HG02938 (cell line): Measurements from ENCODE around the gene CCDC28A.

Experiments used
- ATAC-seq: cut with Tn5 transposase; IDR thresholded peaks from one replicate; pipeline ENCODE4 v1.9.1; 2021; ENCODE audit warnings: mild to moderate bottlenecking, moderate library complexity; ENCODE audit not compliant: unreplicated experiment

The CCDC28A gene

DNA sequence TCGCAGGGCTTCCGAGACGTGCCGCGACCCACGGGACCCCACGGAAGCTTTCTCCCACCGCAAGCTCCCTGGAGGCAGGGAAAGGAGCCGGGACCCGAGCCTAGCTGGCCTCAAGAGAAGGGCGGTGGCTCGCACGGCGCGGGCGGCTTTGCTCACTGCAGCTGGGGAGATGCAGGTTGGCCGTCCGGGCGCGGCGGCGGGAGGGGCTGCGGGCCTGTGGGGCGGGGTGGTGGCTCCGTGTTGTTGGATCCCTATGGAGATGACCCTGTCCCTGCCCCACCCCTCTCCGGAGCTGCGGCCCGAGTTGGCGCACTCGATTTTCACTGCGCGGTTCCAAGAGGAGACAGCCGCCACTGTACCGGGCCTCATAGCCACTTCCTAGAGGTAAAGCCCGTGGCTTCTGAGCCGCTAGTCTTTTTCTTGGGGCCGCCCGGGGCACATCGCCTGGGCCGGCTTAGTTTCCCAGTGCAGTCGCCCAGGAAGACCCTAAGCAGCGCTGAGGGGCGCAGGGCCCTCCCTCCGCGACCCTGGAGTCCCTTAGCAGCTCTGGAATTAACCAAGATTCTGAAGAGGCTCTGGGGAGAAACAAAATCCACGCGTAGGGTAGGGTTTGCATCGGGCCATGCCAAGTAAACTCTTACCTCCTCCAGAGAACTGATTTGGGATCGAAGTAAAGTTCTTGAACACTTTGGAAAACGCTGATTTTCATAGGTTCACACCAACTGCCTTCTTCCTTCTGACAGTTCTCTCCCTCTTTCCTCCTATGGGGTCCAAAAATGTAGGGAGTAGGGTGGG lies 22.4 kb downstream of the CCDC28A start, which contains the start of gene ECT2L:
Gene ECT2L (plus strand): TSS at position 279 of the 795 bp plus-strand sequence. CDS start 17,188 bp downstream, outside the sequence.
- no peak for ATAC-seq

DNA sequence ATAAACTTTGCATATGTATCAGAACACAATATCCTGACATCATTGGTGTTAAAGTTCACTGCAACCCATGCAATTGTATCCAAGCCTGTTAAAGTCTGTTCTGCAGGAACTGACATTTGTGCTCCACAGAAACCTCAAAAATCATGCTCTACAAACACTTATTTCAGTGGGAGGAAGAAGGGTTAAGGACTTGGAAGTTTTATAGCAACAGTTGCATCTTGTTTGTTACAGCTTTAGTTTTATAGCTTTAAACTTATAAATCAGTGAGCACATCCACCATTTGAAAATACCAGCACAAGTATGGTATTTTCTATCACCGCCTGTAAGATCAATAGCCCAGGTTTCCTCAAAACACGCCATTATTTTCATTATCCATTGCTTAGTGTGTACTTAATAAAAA lies 23.2 kb downstream of the CCDC28A start:
- no peak for ATAC-seq

DNA sequence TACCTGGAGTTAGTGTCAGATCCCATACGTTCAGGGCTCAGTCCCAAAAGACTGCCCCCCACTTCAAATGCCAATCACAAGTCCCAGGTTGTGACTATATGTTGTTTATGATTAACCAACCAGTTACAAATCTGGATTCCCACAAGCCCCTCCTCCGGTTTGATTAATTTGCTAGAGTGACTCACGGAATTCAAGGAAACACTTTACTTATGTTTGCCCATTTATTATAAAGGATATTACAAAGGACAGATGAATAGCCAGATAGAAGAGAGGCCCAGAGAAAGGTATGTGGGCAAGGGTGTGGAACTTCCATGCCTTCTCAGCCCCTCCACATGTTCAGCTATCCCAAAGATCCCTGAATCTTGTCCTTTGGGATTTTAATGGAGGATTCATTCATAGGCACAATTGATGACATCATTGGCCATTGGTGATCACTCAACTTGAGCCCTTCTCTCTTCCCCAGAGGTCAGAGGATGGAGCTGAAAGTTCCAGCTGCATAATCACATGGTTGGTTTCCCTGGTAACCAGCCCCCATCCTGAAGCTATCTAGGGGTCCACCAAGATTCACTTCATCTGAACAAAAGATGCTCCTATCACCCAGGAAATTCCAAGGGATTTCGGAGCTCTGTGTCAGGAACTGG lies 24.4 kb downstream of the CCDC28A start:
- ATAC-seq: no peak

DNA sequence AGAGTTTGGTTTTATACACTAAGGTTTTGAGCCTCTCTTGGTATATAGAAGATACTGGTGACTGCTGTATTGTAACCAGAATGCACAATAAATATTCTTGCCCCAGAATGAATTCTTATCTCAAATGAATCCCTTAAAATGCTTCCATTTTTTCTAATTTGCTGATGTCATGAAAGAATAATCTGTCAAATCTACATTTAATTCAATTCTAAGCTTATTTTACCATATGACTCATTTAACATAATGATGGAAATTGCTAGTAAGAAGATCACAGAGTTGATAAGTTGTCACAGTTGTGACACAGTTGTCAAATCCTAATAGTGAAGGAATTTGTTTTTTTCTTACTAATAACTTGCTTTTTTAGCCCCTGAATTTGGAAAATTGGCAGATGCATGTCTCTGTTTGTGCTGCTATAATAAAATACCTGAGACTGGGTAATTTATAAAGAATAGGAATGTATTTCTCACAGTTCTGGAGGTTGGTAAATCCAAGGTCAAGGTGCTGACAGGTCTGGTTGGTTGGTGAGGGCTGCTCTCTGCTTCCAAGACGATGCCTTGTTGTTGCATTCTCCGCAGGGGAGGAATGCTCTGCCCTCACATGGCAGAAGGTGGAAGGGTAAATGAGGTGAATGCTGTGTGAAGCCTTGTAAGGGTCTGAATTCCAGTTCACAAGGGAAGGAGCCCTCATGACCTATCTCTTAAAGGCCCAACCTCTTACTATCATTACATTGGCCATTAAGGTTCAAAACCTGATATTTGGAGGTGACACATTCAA lies 27.0 kb downstream of the CCDC28A start:
- ATAC-seq: no peak

DNA sequence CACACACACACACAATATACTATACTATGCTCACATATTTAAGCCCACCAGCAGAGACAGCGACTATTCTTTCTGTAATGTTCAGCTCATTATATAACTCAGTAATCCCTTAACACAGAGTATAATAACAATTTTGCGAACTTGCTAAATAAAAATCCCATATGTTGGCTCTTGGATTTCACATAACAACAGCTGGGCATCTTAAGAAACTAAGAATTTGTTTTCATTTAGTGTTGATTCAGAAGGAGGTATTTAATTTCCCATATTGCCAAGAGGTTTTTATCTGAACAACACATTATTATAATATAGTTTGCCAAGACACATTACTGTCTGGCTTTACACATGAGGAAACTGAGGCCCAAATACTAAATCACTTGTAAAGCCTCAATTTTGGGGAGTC lies 29.8 kb downstream of the CCDC28A start:
- ATAC-seq: no peak

DNA sequence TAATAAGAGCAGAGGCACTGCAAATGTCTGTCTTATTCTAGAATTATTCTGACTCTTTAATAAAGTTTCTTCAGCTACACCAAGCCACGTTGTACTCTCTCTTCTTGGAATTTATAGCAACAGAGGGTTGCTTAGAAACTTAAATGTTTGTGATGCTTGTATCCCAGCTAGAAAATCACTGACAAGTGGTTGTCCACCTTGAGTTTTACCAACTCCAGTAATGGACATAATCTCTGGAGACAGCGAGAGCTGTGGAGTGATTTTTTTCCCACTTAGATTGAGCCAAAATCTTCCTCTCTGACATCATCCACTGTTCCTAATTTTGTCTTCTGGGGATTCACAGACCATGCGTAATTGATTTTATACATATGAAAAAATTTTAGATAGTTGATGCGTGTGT lies 30.3 kb downstream of the CCDC28A start:
- no peak for ATAC-seq

DNA sequence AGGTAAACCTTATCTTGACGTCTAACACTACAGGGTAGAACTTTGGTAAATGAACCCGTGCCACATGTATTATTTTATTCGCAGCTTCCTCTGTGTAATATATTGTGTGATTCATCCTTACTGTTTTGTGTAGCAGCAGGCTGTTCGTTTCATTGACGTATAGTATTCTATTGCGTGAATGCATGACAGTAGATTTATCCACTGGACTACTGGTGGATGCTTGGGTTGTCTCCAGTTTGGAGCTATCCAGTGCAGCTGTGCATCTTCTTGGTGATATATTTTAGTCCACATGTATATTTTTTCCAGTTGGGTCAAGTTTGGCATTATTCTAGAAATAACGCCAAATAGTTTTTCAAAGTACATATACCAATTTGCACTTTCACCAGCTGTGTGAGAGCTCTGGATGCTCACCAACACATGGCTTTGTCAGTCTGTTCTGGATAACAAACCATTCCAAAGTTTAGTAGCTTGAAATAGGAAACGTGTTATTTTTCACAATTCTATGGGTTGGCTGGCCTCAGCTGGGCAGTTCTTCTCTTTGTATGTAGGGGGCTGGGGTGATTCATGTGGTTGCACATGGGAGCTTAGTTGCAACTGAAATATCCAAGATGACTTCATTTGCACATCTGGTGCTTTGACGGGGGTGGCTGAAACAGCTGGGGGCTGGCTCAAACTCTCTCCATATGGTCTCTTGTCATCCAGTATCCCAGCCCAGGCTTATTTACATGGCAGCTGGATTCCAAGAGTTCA lies 31.6 kb downstream of the CCDC28A start:
- no peak for ATAC-seq

DNA sequence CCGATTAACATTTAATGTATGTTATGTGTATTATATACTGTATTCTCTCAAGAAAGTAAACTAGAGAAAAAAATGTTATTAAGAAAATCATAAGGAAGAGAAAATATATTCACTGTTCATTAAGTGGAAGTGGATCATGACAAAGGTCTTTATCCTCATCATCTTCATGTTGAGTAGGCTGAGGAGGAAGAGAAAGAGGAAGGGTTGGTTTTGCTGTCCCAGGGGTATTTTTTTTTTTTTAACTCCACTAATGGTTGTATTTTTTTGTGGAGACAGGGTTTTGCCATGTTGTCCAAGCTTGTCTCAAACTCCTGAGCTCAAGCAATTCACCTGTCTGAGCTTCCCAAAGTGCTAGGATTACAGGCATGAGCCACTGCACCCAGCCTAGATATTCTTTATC lies 33.3 kb downstream of the CCDC28A start:
- ATAC-seq: no peak

DNA sequence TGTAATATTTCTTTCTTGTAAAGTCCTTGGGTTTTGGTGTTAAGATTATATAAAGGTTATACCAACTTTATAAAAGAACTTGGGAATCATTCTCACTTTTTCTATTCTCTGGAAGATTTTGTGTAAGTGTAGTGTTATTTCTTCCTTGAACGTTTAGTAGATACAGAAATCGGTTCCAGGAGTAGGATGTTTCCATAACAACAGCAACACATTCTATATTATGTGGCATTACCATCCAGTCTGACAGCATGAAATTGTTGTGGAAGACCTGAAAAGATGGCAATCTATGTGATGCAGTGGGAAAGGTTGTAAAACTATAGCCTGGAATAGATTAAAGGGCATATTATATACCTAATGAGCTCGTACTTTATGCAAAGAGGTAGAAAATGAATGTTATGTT lies 36.1 kb downstream of the CCDC28A start:
- no peak for ATAC-seq

DNA sequence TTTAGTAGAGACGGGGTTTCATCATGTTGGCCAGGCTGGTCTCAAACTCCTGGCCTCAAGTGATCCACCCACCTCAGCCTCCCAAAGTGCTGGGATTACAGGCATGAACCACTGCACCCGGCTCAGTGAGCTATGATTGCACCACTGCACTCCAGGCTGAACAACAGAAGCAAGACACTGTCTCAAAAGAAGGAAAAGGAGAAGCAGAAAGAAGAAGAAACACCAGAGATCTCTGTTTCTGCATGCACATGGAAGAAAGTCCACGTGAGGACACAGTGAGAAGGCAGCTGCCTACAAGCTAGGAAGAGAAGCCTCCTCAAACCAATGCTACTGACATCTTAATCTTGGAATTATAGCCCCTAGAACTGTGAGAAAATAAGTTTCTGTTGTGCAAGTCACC lies 38.3 kb downstream of the CCDC28A start:
- no peak for ATAC-seq

DNA sequence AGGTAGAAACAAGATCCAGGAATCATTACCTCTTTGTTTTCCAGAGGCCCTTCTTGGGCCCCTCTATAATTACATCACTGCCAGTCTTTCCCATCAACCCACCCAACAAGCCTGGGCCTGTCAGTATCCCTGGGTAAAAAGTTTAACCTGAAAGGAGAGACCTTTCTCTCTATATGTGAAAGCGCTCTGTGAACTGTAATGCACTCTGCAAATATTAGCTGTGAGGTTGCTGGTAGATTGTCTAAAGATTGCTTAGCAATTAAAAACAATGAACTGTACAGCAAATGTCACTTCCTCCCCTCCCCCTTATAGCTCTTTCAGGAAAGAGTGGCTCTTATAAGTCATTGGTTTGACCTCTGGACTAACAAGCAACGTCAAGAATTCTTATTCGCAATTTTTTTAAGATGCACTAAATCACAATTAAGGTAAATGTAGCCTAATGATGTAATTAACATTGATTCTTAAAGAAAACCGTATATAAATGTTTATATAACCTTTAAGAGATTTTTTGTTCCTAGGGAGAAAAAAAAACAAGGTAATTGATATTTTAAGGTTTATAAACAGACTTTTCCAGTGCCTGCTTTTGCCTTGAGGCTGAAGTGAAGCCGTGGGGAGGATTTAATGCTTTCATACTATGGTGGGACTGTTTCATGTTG lies 40.7 kb downstream of the CCDC28A start:
- ATAC-seq: no peak

DNA sequence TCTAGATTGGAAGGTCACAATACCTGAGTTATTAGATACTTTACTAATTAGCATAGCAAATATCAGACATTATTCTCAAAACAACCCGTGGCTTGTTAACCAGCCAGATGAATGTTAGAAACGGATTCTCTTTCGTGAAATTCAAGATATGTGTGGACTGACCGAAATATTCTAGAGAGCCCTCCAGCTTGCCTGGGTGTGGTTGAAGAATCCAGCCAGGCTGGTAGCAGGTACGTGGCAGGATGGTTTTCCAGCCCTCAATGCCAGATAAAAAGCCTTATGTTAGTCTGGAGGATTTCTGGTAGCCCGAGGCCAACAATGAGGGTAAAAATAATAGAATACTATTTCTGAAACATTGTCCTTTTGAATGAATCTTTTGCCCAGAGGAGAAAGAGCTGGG lies 41.7 kb downstream of the CCDC28A start:
- no peak for ATAC-seq

DNA sequence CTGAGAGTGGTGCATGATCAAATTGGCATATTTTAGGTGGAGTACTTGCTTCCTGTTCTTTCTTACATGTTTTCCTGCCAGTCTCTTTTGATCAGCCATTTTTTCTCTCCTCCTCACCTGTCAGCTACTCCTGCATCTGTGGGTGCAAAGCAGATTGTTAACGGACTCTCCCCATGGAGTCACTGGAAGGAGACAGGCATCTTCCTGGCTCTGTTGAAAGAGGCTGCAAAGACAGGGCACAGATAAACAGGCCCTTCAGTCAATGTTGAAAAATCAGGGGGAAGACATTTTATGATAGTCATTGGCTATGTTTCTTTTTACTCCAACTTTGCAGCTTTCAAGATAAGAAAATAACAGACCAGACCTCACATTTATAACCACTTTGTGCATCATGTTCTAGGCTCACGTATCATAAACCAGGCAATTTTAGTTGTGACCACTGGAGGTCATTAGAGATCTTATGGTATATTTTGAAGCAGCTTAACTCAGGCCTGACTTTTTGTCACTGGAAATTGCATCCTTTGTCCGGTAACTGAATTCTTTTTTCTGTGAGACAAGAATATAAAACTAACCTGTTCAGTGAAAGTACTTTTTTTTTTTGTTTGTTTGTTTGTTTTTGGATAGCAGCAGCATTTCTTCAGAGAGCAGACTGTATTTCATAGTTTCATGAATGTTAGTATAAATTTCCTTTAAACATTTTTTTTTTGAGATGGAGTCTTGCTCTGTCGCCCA lies 42.4 kb downstream of the CCDC28A start:
- ATAC-seq: peak; percentile 64

DNA sequence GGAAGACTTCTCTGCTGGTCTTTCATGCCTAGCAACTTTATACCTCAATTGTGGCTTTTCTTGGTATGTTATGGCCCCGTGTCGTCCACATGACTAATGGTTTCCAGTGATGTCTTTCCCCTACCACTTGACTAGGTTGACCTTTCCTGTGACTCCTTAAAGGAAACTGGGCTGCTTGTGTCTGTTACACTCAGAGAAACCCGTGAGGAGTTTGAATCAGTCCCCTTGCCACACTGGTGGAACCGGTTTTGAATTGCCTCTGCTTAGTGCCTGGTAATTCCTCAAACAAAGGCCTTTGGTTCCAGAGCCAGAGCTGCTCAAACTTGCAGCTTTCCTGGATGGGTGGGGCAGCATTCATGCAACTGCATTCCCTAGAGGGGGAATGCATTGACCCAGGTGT lies 44.2 kb downstream of the CCDC28A start:
- ATAC-seq: peak; percentile 8

DNA sequence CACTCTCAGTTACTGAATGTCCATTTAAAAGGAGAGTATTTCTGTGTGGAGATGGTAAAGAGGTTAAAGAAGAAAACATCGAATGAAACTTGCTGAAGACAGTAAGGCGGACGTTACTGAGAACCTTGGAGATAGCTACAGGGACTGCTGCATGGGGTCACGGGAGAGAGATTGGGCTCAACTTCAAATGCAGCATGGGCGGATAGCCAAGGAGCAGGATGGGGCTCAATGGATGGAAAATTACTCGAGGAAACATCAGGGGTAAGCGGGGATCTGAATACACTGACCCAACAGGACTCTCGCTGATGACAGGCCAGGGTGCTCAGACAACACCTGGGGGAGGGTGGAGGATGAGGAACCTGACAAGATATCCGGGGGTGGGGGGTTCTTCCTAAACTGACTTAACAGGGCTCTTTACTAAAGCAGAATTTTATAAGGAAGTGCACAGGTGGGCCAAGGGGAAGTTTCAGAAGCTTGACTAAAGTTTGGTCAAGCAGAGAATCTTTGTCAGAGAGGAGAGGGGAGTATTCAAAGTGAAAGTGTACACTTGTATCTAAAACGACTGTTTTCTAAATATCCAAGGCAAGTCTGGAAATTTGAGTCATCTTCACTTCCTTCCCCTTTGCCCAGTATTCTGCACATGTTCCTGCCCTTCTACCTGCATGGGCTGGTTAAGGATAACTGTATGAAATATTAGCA lies 45.1 kb downstream of the CCDC28A start:
- ATAC-seq: peak; percentile 72

DNA sequence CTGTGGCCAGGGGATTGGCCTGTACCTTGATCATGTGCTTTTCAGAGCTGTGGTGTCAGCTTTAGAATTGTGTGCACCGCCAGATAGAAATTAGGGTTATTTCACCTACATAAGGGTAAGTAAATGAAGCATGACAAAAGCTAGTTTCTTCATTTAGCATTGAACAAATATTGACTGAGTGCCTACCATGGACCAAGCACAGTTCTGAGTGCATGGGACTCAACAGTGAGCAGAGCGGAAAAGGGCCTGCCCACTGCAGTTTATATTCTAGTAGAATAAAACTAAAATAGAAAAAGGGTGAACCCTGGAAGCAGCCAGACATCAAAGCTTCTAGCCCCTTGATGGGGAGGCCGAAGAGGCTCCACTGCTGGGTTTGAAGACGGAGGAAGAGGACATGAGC lies 48.0 kb downstream of the CCDC28A start:
- ATAC-seq: no peak

DNA sequence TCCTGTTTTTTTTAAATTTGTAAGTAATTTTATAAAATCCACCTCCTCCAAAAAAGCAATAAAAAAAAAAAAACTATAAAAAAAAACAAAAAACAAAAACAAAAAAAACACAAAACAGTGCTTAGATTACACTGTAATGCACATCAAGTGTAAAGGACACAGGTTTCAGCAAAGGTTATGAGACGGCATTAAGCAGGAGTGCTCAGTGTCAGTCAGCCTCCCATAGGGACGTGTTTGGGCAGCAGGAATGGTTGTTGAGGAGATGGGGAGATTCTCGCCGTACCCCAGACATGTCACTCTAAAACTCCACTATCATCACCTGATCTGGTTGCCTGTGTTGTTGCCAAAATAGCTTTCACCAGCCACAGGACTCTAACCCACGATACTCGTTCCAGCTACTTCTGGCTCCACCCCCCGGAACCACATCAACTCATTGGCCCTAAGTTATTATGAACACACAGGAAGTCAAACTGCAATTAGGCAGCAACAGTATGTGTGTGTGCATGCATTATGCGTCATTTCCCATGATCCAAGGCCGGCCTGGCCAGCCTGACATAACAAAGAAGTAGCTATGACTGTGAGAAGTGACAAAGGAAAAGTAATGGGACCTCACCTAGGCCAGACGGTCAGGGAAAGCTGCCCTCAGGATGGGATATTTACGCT lies 51.0 kb downstream of the CCDC28A start:
- no peak for ATAC-seq

DNA sequence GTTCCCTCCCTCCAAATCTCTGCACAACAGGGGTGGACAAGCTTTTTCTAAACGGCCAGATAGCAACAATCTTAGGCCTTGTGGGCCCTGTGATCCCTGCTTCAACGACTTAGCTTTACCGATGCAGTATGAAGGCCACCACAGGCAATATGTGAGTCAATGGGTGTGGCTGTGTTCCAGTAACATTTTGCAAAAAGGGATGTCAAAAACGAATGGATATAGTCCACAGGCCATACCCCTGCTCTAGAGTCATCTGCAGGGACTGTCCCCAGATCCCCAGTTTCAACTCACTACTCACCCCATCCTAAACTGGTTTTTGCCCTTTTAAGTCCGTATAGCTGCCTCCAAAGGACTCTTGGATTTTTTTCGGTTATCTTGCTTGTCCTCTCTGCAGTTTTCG lies 56.7 kb downstream of the CCDC28A start:
- no peak for ATAC-seq

DNA sequence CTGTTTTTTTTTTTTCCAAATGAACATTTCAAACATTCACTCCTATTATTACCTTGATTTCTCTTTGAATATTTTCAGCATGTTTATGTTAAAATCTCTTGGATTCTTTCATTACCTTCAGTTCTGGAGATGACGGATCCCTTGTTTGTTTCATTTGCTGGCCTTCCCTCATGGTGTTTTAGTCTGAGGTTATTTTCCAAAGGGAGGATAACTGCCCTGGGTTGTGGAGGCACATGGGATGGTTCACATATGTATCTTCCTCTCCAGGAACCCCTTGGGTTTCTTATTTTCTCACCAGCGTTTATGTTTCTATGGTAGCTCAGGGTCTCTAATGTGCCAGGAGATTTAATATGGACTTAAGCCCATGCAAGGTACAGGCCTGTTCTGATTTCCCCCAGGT lies 58.6 kb downstream of the CCDC28A start:
- no peak for ATAC-seq
